Gastroesophageal sphincter (tissue), 4 donors: Measurements from ENCODE around the gene KIAA2012. TPM values are rescaled to one million over a fixed set of nuclear protein-coding genes. Genes with fewer than 3 reads are reported as not detected.

Experiments used
- ATAC-seq: fragments of 150-250 bp; one replicate; pipeline ENCODE4 v1.9.1; 2016; ENCODE audit warnings: mild to moderate bottlenecking, moderate library complexity
- H3K27ac ChIP-seq, 4 donors: fragments of 200-600 bp; sonication (generic) in 3 of 4; 1 replicate in 3 of 4; 2 replicates in 1 of 4; pipeline ENCODE4 v1.5.1; 2016 to 2019
- H3K27me3 ChIP-seq: fragments of 200-600 bp; sonication (generic); one replicate; pipeline ENCODE4 v1.5.1; 2019
- H3K36me3 ChIP-seq, 2 donors: fragments of 200-600 bp; sonication (generic); one replicate each; pipeline ENCODE4 v1.5.1; 2019; ENCODE audit warnings: control low read depth in 1 of 2
- H3K4me1 ChIP-seq, 3 donors: fragments of 200-600 bp; sonication (generic); 1 replicate in 2 of 3; 2 replicates in 1 of 3; pipeline ENCODE4 v1.5.1; 2016 to 2019; ENCODE audit warnings: control low read depth in 2 of 3
- H3K4me3 ChIP-seq, 2 donors: fragments of 200-600 bp; sonication (generic); one replicate each; pipeline ENCODE4 v1.5.1; 2019; ENCODE audit warnings: mild to moderate bottlenecking in 1 of 2, moderate library complexity in 1 of 2
- H3K9me3 ChIP-seq, 3 donors: fragments of 200-600 bp; sonication (generic); one replicate each; pipeline ENCODE4 v1.5.1; 2017 to 2019; ENCODE audit warnings: control low read depth in 2 of 3
- CTCF ChIP-seq, 4 experiments: fragments of 200-600 bp in 2 of 4; fragments of 450-650 bp in 2 of 4; sonication (generic) in 1 of 4; IDR thresholded peaks; one replicate each; pipeline ENCODE4 v1.5.1; 2017 to 2019; ENCODE audit warnings: antibody characterized with exemption in 4 of 4, mild to moderate bottlenecking in 2 of 4, moderate library complexity in 2 of 4
- EP300 ChIP-seq: sonication (generic); formaldehyde crosslinking; IDR thresholded peaks from one replicate; pipeline ENCODE4 v1.6.1; 2017; ENCODE audit warnings: antibody characterized with exemption, mild to moderate bottlenecking
- POLR2A ChIP-seq, 2 donors: fragments of 450-650 bp; IDR thresholded peaks; one replicate each; pipeline ENCODE4 v1.6.1; 2017; ENCODE audit warnings: antibody characterized with exemption in 2 of 2, mild to moderate bottlenecking in 2 of 2, moderate library complexity in 1 of 2
- POLR2AphosphoS5 ChIP-seq: sonication (generic); formaldehyde crosslinking; IDR thresholded peaks from one replicate; pipeline ENCODE4 v1.6.1; 2017; ENCODE audit warnings: antibody characterized with exemption
- WGBS, 2 donors: methylation state at CpG; one replicate each; pipeline ENCODE4 v1.1.5; 2018; ENCODE audit warnings: low coverage in 1 of 2; 5-methylcytosine and 5-hydroxymethylcytosine counted together
- total RNA-seq, 4 donors: library from RNA; depleted of rRNA; stranded (reverse); fragments of >200 nt; gene quantifications; one replicate each; pipeline ENCODE4 v1.1.0, GENCODE V29; 2016

Gene KIAA2012
- total RNA-seq, 4 donors from 2014 or later, result not detected

GRCh38 chr2:202148515-202149154, 75.6 kb downstream of the KIAA2012 start:
- no peaks in the 10 kb centered on the region for H3K9me3 ChIP-seq
- H3K36me3 ChIP-seq, result no peaks in the 10 kb centered on the region
- H3K27me3 ChIP-seq, result no peaks in the 10 kb centered on the region
- H3K4me1 ChIP-seq, result peaks cover 0 to 35% (median 19%) of the 10 kb centered on the region in 3 donors
- TF ChIP-seq POLR2A (IDR thresholded peaks at IDR 0.05) (no peak), POLR2AphosphoS5 (no peak), CTCF (IDR thresholded peaks at IDR 0.05) (no peak), EP300 (no peak)
- 100% methylated on average over 1 of the region's 17 CpGs; no CpG with 5 or more reads in 1 of the 2 donors for WGBS, 2 donors
- peak overlapping the region in 3 of 4 donors; percentile 55 to 65 (median 61) for H3K27ac ChIP-seq
- ATAC-seq, result no peak
- no peak overlapping the region for H3K4me3 ChIP-seq

DNA sequence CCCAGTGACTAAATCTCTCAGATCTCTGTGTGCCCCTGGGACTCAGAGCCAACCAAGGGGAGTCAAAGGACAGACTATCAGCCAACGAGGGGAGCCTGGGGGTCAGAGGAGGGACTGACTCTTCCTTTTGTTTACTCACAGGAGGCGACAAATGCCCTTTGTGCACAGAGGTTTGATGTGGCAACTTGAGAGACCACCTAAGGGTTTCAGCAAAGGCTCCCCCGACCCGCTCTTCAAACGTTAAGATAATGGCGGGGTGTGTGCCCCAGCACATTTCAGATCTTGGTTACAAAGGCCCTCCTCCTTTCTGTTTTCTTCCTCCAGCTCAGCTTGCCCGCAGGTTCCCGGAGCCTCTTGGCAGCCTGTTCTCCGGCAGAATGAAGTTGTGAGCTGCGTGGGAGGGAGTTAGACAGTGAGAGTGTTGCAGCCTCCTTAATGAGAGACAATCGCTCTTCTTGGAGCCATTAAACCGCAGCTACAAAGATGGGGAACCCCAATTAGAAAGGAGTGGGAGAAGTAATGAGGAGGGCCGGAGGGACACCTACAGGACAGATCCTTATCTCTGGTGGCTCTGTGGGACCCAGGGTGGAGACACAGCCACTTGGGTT, 76.2 kb downstream of the KIAA2012 start:
- Histone ChIP-seq H3K9me3 (no peaks in the 10 kb centered on the region), H3K36me3 (no peaks in the 10 kb centered on the region), H3K4me3 (no peak overlapping the region), H3K27me3 (no peaks in the 10 kb centered on the region), H3K27ac (peak overlapping the region in 3 of 4 donors; percentile 55 to 65 (median 61)), H3K4me1 (peaks cover 0 to 38% (median 19%) of the 10 kb centered on the region in 3 donors)
- WGBS, 2 donors, result 24 to 32% methylated on average over 3 to 12 of the region's 13 CpGs
- TF ChIP-seq POLR2A (IDR thresholded peaks at IDR 0.05) (no peak), POLR2AphosphoS5 (peak; percentile 52)
- ATAC-seq, result peak; percentile 41

DNA sequence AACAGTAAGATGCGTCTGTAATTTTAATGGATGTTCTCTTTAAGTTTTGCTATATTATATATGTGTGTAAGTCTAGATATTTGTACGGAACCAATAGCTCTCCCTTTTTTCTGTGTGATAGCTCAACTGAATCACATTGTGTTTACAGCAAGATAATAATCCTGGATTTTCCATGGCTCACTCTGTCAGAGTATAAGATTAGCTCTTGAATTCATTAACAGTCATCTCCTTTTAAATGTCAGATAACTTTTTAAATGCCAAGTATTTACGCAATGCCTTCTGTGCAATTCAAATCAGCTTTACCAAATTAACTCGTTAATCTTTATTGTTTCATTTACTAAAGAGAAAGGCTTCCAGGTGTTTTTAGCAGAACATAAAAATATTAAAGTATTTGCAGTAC, 76.9 kb downstream of the KIAA2012 start:
- 33 to 41% methylated on average over 4 of the region's 4 CpGs for WGBS, 2 donors
- H3K4me3 ChIP-seq, result no peak overlapping the region
- H3K27me3 ChIP-seq, result no peaks in the 10 kb centered on the region
- no peak for TF ChIP-seq CTCF (IDR thresholded peaks at IDR 0.05)
- peak; percentile 60 for TF ChIP-seq POLR2AphosphoS5
- H3K27ac ChIP-seq, result peak overlapping the region in 2 of 4 donors; percentile 61 to 65
- H3K36me3 ChIP-seq, result no peaks in the 10 kb centered on the region
- no peaks in the 10 kb centered on the region for H3K9me3 ChIP-seq
- peaks cover 0 to 43% (median 19%) of the 10 kb centered on the region in 3 donors for H3K4me1 ChIP-seq
- no peak for ATAC-seq

GRCh38 chr2:202152104-202152715, 79.2 kb downstream of the KIAA2012 start:
- no peaks in the 10 kb centered on the region for H3K36me3 ChIP-seq
- H3K9me3 ChIP-seq, result no peaks in the 10 kb centered on the region
- ATAC-seq, result no peak
- H3K4me3 ChIP-seq, result no peak overlapping the region
- WGBS, 2 donors, result 52 to 68% methylated on average over 3 to 5 of the region's 5 CpGs
- peaks cover 0 to 39% (median 16%) of the 10 kb centered on the region in 3 donors for H3K4me1 ChIP-seq
- no peak overlapping the region for H3K27ac ChIP-seq
- no peaks in the 10 kb centered on the region for H3K27me3 ChIP-seq
- TF ChIP-seq EP300 (no peak), POLR2AphosphoS5 (no peak), CTCF (IDR thresholded peaks at IDR 0.05) (no peak), POLR2A (IDR thresholded peaks at IDR 0.05) (no peak)

DNA sequence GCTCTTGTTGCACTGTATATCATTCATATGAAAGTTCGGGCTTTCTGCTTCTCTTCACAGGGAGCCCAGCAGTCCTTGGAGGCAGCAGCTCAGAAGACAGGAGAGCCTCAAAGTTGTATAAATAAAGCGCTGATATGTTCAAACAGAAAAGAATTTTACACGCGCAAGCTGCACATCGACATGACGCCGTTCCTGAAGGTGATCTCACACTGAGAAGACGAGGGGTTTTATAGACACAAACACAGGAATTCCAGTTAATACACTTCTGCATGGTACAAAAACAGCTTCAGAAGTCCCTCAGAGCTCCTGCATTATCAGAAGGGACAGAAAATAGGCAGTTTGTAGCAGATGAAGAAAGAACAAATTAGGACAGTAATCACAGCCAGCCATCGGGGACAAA, 81.6 kb downstream of the KIAA2012 start:
- Histone ChIP-seq H3K4me1 (peaks cover 0 to 15% (median 0%) of the 10 kb centered on the region in 3 donors), H3K9me3 (no peaks in the 10 kb centered on the region), H3K27ac (no peak overlapping the region), H3K27me3 (no peaks in the 10 kb centered on the region), H3K36me3 (no peaks in the 10 kb centered on the region), H3K4me3 (no peak overlapping the region)
- ATAC-seq, result no peak
- TF ChIP-seq POLR2AphosphoS5 (no peak), POLR2A (IDR thresholded peaks at IDR 0.05) (no peak)
- 49 to 69% methylated on average over 3 to 9 of the region's 9 CpGs for WGBS, 2 donors
